Suppressor macrophage treated with lipopolysaccharide for 4 hours (primary cell): Measurements from ENCODE around the gene PAK4.

ENCODE experiments used
- DNase-seq: peaks from one replicate; pipeline ENCODE4 v3.0.0-alpha.2; 2020

PAK4 gene

DNA sequence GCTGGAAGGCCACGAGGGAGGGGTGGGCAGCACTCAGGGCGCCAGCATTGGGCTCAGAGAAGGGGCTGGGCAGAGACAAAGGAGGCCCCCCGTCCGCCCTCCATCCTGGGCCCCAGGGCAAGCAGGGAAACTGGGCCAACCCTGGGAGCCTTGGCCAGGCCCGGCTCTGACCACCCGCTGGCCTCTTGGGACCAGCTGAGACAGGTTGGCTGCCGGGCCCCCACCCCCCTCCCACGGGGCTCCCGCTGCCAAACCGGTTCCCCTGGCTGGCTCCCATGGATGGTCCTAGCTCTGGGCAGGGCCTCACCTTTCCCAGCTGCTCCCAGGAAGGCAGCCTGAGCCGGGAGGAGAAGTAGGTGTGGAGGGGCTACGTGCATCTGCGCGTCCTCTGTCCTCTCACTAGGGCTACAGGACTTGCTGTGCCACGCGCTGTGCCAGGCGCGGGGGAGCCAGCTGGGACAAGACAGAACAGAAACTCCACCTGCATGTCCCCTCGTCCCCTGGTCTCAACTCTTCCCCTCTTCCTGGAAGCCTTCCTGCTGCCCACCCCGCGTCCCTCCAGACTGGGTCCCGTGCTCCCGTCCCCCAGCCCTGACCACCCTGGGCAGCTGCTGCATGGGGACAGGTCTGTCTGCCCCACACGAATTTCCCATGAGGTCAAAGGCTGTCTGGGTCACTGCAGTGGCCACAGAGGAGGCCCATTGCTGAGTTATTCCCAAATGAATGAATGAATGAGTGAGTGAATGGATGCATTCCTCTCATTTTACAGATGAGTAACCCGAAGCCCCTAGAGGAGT, 42.1 kb downstream of the PAK4 start:
- DNase-seq = no peak

GRCh38 chr19:39168258-39169142, 42.9 kb downstream of the PAK4 start:
- no peak for DNase-seq

DNA sequence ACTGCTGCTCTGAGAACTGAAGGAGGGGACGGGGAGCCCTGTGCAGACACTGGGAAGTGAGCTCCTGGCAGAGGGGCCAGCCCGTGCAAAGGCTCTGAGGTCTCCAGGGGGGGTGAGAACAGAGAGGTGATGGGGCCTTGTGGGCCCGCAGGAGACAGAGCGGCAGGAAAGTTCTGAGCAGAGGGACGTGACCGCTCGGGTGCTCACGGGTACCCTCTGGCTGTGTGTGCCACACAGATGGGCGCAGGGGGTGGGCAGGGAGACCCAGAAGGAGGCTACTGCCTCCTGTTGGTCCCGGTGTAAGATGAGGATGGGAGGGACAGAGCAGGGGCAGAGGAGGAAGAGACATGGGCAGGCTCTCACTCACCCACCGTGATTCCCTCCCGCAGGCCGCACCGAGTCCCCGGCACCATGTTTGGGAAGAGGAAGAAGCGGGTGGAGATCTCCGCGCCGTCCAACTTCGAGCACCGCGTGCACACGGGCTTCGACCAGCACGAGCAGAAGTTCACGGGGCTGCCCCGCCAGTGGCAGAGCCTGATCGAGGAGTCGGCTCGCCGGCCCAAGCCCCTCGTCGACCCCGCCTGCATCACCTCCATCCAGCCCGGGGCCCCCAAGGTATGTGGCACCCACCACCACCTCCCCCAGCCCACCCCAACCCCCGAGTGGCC, 43.7 kb downstream of the PAK4 start:
- no peak for DNase-seq

DNA sequence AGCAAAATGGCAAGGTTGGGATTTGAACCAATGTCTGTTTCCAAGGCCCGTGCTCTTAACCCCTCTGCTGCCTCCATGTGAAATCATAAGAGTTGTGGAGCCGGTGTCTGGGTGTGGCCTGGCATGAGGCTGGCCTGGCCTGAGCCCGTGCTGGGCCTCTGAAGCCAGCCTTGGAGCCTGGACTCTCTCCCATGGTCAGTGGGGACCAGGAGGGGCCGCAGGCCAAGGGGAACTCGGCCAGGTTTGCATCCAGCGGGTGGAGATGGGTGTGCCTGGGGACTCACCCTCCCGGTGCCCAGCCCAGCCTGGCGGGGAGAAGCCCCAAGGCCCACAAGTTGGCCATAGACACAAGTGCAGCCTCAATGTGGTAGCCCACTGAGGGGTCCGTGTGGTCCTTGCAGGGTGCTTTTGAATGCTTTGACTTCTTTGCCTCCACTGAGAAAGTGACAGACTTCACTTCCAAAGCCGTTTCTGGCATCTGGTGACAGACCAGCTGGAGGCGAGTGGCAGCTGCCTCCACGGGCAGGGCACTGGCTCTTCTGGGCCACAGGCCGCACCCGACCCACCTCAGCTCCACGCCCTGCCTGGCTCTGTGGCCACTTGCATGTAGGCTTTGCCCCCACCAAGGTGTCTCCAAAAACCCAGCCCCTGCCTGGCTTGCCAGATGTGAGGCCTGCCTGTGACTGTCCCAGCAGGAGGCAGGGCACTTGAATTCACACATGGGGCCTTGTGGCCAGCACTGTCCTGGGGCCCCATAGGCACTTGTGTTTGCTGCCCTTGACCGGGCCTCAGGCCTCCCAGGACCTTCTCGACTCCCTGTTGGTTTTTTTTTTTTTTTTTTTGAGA, 45.0 kb downstream of the PAK4 start:
- no peak for DNase-seq

GRCh38 chr19:39171479-39172465, 46.2 kb downstream of the PAK4 start:
- DNase-seq = no peak

- no peak for DNase-seq
Measured at GRCh38 chr19:39172700-39173501, 47.3 kb downstream of the PAK4 start.

GRCh38 chr19:39173502-39173991, 48.0 kb downstream of the PAK4 start:
- no peak for DNase-seq

DNA sequence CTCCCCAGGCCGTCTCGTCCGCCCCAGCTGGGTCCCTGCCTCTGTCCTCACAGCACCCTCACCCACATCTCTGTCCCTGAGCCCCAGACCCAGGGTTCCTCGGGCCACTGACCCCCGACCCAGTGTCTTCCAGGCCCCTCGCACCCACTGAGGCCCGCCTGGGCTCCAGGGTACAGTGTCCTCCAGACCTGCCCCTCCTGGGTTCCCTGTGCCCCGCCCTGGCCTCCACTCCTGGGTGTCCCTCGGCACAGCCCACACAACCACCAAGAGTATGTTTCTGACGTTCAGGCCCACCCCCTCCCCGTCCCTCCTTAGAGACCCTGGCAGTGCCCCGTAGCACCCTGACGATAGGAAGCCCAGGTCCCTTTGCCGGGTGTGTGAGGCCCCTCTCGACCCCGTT, 48.6 kb downstream of the PAK4 start:
- no peak for DNase-seq

- DNase-seq = no peak
Measured at GRCh38 chr19:39174558-39175544, 49.3 kb downstream of the PAK4 start.

DNA sequence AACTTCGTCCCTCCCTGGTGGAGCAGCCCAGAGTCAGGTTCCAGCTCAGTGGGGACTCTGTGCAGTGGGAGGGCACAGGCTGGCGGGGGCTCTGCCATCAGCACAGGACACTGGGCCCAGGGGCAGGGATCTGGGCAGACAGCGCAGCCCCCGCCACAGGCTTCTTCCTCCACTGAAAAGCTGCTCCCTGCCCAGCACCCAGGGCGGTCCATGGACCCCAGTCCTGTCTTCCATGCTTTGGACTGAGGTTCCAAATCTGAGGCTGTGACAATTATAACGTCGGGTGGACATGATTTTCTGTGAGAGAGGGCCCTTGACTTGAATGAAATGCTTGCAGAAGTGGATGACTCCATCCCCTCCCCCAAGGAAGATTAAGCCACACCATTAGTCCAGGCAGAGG, 50.0 kb downstream of the PAK4 start:
- DNase-seq = no peak

DNA sequence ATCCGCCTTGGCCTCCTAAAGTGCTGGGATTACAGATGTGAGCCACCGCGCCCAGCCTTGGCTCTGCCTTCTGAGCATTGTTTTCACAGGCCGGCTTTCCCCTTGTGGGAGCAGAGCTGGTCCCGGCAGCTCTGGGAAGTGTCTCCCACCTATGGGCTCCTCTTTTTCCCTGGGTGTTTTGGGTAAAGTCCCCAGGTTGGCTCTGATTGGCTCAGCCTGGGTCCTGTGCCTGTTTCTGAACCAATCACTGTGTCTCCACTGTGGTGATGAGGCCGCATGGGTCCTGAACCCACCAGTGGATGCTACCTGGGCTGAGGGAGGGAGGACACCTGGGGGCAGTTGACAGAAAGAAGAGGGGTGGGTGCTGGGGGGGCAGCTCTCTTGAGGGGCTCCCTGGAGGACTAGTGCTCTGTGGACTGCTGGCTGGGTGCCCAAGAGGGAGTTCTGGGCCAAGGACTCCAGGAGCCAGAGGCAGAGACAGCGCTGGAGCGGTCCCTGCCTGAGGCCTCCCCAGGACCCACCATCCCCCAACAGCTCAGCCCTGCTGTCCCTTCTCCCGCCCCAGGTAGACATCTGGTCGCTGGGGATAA, 51.6 kb downstream of the PAK4 start:
- DNase-seq = no peak

DNA sequence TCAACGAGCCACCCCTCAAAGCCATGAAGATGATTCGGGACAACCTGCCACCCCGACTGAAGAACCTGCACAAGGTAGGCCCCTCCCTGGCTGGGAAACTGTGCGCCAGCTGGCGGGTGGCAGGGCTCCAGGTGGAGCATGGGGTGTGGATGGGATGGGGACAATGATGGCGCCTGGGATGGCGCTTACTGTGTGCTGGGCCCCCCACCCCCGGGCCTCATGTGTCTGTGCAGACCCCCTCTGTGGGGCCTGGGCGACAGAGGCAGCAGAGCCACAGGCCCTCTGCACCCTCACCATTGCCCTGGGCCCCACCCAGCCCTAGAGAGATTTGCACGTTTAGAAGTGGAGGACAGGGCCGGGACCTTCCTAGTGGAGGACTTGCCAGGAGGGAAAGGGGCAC, 52.1 kb downstream of the PAK4 start:
- DNase-seq = no peak

GRCh38 chr19:39178296-39179006, 52.9 kb downstream of the PAK4 start:
- no peak for DNase-seq

DNA sequence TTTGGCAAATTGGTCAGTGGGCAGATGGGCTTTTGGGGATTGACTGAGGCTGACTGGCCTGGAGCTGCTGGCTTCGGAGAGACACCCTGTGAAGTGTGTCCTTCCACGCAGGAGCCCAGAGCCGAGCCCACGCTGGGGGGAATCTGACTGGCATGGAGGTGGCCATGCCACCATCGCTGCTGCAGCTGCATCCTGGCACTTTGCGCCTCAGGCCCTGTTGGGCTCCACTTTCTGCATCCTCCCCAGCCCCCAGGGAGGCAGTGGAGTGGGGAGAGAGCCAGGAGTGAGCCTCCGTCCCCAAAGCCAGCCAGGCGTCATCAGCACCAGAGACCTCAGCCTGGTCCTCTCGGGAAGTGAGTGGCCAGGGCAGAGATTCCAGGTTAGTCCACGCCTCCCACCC, 54.2 kb downstream of the PAK4 start:
- no peak for DNase-seq

DNA sequence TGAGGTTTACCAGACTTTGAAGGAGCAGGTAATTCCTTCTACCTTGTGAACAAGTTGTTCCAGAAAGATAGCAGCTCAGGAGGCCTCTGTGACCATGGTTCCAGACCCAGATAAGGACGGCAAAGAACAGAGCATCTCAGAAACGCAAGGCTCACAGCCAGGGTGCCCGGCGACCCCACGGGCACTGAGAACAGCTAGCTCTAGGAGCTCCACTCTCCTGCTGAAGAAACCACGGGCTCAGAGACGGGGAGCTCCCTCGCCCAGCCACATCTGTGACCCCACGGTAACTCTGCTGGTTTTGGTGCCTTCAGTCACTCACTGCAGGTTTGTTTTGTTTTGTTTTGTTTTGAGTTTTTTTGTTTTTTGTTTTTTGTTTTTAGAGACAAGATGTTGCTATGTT, 55.2 kb downstream of the PAK4 start:
- no peak for DNase-seq

DNA sequence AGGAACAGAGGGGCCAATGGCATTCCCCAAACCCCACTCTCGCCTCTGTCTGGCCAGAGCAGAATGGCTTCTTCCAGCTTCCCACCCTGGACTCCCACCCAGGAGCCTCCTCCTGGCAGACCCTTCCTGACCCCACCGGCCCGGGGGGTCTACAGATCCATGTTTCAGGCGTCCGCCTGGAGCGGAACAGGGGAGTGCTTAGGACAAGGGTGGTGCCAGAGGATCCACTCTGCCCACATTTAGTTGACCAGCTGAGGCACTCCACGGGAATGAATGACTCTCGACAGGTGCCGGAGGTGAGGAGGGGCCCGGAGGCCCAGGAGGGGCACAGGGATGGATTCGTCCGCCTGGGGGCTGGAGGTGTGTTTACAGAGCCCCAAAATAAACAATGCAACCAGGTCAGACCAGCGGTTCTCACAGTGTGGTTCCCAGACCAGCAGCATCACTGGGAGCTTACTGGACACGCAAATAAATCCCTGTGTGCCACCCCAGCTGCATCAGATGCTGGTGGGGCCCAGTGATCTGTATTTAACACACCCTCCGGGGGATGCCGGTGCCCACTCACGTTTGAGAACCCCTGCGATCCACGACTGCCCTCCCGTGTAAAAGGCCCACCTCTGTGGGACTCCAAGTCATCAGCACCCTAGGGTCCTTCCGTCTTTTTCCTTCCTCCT, 56.1 kb downstream of the PAK4 start:
- no peak for DNase-seq

GRCh38 chr19:39182174-39182505, 56.6 kb downstream of the PAK4 start:
- no peak for DNase-seq
